ENCODE results near the gene JPH2. TPM values are rescaled to one million over a fixed set of nuclear protein-coding genes. Genes with fewer than 3 reads are reported as not detected.

JPH2 gene
- total and polyA plus RNA-seq, 4 donors: 0.09 to 1.3 (median 0.17) TPM; not detected in 1

- no peak overlapping the region for H3K4me3 ChIP-seq (ENCODE audit: low read depth in 1 of 3, low read length in 3 of 3)
- no peak for DNase-seq (ENCODE audit: low spot score)
- WGBS: 57% methylated on average over 4 of the region's 4 CpGs
These were observed 105.5 kb downstream of the JPH2 start for GRCh38 chr20:44081476-44081875.

GRCh38 chr20:44080646-44081267 is 106.2 kb downstream of the JPH2 start:
- peak; percentile 99 to 100 for TF ChIP-seq RAD21 (IDR thresholded peaks at IDR 0.05)
- TF ChIP-seq ZBTB33 (IDR thresholded peaks at IDR 0.05): no peak
- peak in 1 of 2 donors; percentile 6 for TF ChIP-seq RXRA (IDR thresholded peaks at IDR 0.05)
- TF ChIP-seq CTCF (IDR thresholded peaks at IDR 0.05; ENCODE audit: low read depth, low read length, missing input control): peak; percentile 100
- no peak for TF ChIP-seq EGR1 (IDR thresholded peaks at IDR 0.05; ENCODE audit: low read depth in 2 of 2)
- no peak for TF ChIP-seq ATF3 (IDR thresholded peaks at IDR 0.05)
- no peak overlapping the region for H3K27ac ChIP-seq (ENCODE audit: low read depth in 1 of 2, low read length in 2 of 2)
- H3K4me3 ChIP-seq (ENCODE audit: low read depth in 1 of 3, low read length in 3 of 3): no peak overlapping the region
- no peak overlapping the region for H3K9ac ChIP-seq (ENCODE audit: low read depth in 1 of 2, low read length in 2 of 2)
- no peaks in the 10 kb centered on the region for H3K9me3 ChIP-seq (ENCODE audit: control insufficient read depth in 4 of 4, low read length in 3 of 4)
- no peaks in the 10 kb centered on the region for H3K4me1 ChIP-seq (ENCODE audit: control insufficient read depth in 4 of 4, insufficient read depth in 4 of 4, low read length in 3 of 4)
- WGBS: 16% methylated on average over 8 of the region's 8 CpGs
- DNase-seq (ENCODE audit: low spot score): peak; percentile 73
- no peaks in the 10 kb centered on the region for H3K36me3 ChIP-seq (ENCODE audit: control insufficient read depth in 4 of 4, insufficient read depth in 3 of 4, low read depth in 1 of 4, low read length in 3 of 4)
- no peaks in the 10 kb centered on the region for H3K27me3 ChIP-seq (ENCODE audit: control insufficient read depth in 4 of 4, insufficient read depth in 4 of 4, low read length in 3 of 4)

More at GRCh38 chr20:44081476-44081875, 105.5 kb downstream of the JPH2 start:
- no peaks in the 10 kb centered on the region for H3K36me3 ChIP-seq (ENCODE audit: control insufficient read depth in 4 of 4, insufficient read depth in 3 of 4, low read depth in 1 of 4, low read length in 3 of 4)
- no peak overlapping the region for H3K9ac ChIP-seq (ENCODE audit: low read depth in 1 of 2, low read length in 2 of 2)
- no peaks in the 10 kb centered on the region for H3K9me3 ChIP-seq (ENCODE audit: control insufficient read depth in 4 of 4, low read length in 3 of 4)
- no peaks in the 10 kb centered on the region for H3K27me3 ChIP-seq (ENCODE audit: control insufficient read depth in 4 of 4, insufficient read depth in 4 of 4, low read length in 3 of 4)
- no peak for TF ChIP-seq EGR1 (IDR thresholded peaks at IDR 0.05; ENCODE audit: low read depth in 2 of 2)
- TF ChIP-seq MAX (IDR thresholded peaks at IDR 0.05): no peak
- H3K27ac ChIP-seq (ENCODE audit: low read depth in 1 of 2, low read length in 2 of 2): no peak overlapping the region
- no peaks in the 10 kb centered on the region for H3K4me1 ChIP-seq (ENCODE audit: control insufficient read depth in 4 of 4, insufficient read depth in 4 of 4, low read length in 3 of 4)

- DNase-seq (ENCODE audit: low spot score): no peak
- no peaks in the 10 kb centered on the region for H3K36me3 ChIP-seq (ENCODE audit: control insufficient read depth in 4 of 4, insufficient read depth in 3 of 4, low read depth in 1 of 4, low read length in 3 of 4)
- H3K9me3 ChIP-seq (ENCODE audit: control insufficient read depth in 4 of 4, low read length in 3 of 4): no peaks in the 10 kb centered on the region
- no peak overlapping the region for H3K27ac ChIP-seq (ENCODE audit: low read depth in 1 of 2, low read length in 2 of 2)
- H3K4me1 ChIP-seq (ENCODE audit: control insufficient read depth in 4 of 4, insufficient read depth in 4 of 4, low read length in 3 of 4): no peaks in the 10 kb centered on the region
- no peak for TF ChIP-seq HNF4G (IDR thresholded peaks at IDR 0.05)
- TF ChIP-seq HNF4A (conservative IDR thresholded peaks at IDR 0.05): no peak
- no peak for TF ChIP-seq ZBTB33 (IDR thresholded peaks at IDR 0.05)
- TF ChIP-seq MAX (IDR thresholded peaks at IDR 0.05): no peak
- no peak for TF ChIP-seq RXRA (IDR thresholded peaks at IDR 0.05)
- no peak for TF ChIP-seq GABPA (IDR thresholded peaks at IDR 0.05 in 1 of 2, conservative IDR thresholded peaks at IDR 0.05 in 1 of 2)
- TF ChIP-seq REST (IDR thresholded peaks at IDR 0.05): no peak
- no peak for TF ChIP-seq FOXA1 (IDR thresholded peaks at IDR 0.05)
- H3K4me3 ChIP-seq (ENCODE audit: low read depth in 1 of 3, low read length in 3 of 3): no peak overlapping the region
- no peak overlapping the region for H3K9ac ChIP-seq (ENCODE audit: low read depth in 1 of 2, low read length in 2 of 2)
- H3K27me3 ChIP-seq (ENCODE audit: control insufficient read depth in 4 of 4, insufficient read depth in 4 of 4, low read length in 3 of 4): no peaks in the 10 kb centered on the region
- WGBS: 70% methylated on average over 10 of the region's 10 CpGs
These were observed 106.9 kb downstream of the JPH2 start for GRCh38 chr20:44080064-44080463.
